CD4-positive, CD25-positive, alpha-beta regulatory T cell (primary cell): ENCODE measurements around the gene ADAM33. TPM values are rescaled to one million over a fixed set of nuclear protein-coding genes. Genes with fewer than 3 reads are reported as not detected.

ENCODE experiments used
- ATAC-seq, 2 donors: fragments of 150-1000 bp; cut with Tn5 transposase; one replicate each; pipeline ENCODE4 v1.10.0; 2021; ENCODE audit warnings: low read depth in 2 of 2, moderate number of reproducible peaks in 2 of 2, moderate library complexity in 1 of 2
- DNase-seq, 3 donors: peaks; one replicate each; pipeline versions ENCODE4 v3.0.0 to v3.0.0-alpha.2; 2012 to 2022; ENCODE audit warnings: mixed read lengths in 1 of 3
- H3K27ac ChIP-seq: one replicate; pipeline ENCODE4 v1.7.0; 2013; ENCODE audit warnings: mild to moderate bottlenecking, low read length; ENCODE audit not compliant: insufficient read depth, poor library complexity, severe bottlenecking
- H3K27me3 ChIP-seq: one replicate; pipeline ENCODE4 v1.7.0; 2013; ENCODE audit warnings: low read length; ENCODE audit not compliant: control insufficient read depth, insufficient read depth
- H3K36me3 ChIP-seq: one replicate; pipeline ENCODE4 v1.7.0; 2013; ENCODE audit warnings: mild to moderate bottlenecking, low read length, moderate library complexity; ENCODE audit not compliant: control insufficient read depth, insufficient read depth
- H3K4me1 ChIP-seq: 2 replicates; pipeline ENCODE4 v1.7.0; 2013; ENCODE audit warnings: mild to moderate bottlenecking, low read length; ENCODE audit not compliant: insufficient read depth, control insufficient read depth, poor library complexity, severe bottlenecking
- H3K4me3 ChIP-seq: one replicate; pipeline ENCODE4 v1.7.0; 2013; ENCODE audit warnings: low read depth, mild to moderate bottlenecking, low read length, moderate library complexity
- H3K9me3 ChIP-seq, 2 experiments: 1 replicate in 1 of 2; 2 replicates in 1 of 2; pipeline ENCODE4 v1.7.0; 2013; ENCODE audit warnings: low read length in 2 of 2, mild to moderate bottlenecking in 1 of 2, moderate library complexity in 1 of 2; ENCODE audit not compliant: control insufficient read depth in 2 of 2
- H3K27ac Mint-ChIP-seq, 3 donors: one replicate each; pipeline ENCODE4 v1.8.0; 2020 to 2022; ENCODE audit warnings: mild to moderate bottlenecking in 3 of 3, mixed read lengths in 3 of 3, moderate library complexity in 2 of 3
- H3K27me3 Mint-ChIP-seq: one replicate; pipeline ENCODE4 v1.8.0; 2022; ENCODE audit warnings: mild to moderate bottlenecking, mixed read lengths
- H3K36me3 Mint-ChIP-seq: one replicate; pipeline ENCODE4 v1.8.0; 2020; ENCODE audit warnings: mixed read lengths
- H3K4me1 Mint-ChIP-seq, 4 donors: one replicate each; pipeline ENCODE4 v1.8.0; 2020 to 2022; ENCODE audit warnings: mixed read lengths in 4 of 4, mild to moderate bottlenecking in 1 of 4
- H3K4me3 Mint-ChIP-seq, 4 donors: one replicate each; pipeline ENCODE4 v1.8.0; 2020 to 2022; ENCODE audit warnings: mild to moderate bottlenecking in 4 of 4, mixed read lengths in 4 of 4, moderate library complexity in 3 of 4
- H3K9me3 Mint-ChIP-seq, 7 donors: one replicate each; pipeline ENCODE4 v1.8.0; 2020 to 2022; ENCODE audit warnings: mixed read lengths in 7 of 7, mild to moderate bottlenecking in 3 of 7, moderate library complexity in 2 of 7
- polyA plus RNA-seq, 4 donors: library from polyadenylated mRNA; unstranded; fragments of 300-500 nt; fragmentation: Illumina TruSeq; gene quantifications; one replicate each; pipeline ENCODE4 v1.2.3, GENCODE V29; 2021
- total RNA-seq: library from RNA; stranded (reverse); gene quantifications from one replicate; pipeline ENCODE4 v1.2.3, GENCODE V29; 2022

The ADAM33 gene
- not detected for total RNA-seq
- not detected for polyA plus RNA-seq

DNA sequence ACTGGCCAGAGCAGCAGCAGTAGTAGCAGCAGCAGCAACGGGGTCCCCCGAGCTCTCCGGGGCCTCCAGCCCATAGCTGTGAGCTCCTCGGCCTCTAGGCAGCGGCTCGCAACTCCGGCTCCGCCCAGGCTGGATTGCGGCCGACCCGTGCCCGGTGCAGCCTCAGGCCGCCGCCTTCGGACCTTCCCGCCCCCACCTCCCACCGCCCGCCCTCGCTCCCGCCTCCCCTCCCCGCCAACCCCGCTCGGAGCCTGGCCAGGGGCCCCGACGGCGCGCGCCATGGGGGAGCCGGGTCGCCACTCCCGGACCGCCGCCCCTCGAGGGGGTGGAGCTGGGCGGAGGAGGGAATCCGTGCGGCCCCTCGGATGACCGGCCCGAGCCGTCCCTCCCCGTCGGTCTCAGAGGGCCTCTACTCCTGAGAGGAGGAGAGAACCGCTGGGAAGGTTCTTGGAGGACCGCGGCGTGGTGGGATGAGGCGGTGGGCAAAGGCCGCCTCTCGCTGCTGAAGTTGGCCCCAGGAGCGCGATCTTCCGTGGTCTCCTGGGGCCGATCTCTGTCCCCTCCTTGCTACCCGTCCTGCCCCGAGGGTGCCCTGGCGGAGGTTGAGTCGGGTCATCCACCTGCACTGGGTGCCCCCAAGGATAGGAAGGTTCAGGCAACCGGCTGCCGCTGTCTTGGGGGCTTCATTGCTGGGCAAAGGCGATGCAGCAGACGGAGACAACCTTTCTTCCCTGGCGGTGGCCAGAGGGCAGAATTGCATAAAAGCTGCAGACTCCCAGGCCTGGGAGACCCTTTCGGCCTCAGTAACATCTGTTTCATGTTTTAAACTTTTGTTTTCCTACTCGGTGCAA, at the start of gene ADAM33:
ADAM33 (minus strand) TSS at position 80 of the 851 bp plus-strand sequence; CDS start at position 74, 6 bp downstream.
- Mint-ChIP-seq H3K27ac (no peak within 1 kb of the TSS), H3K4me1 (peaks cover 0 to 3% (median 0%) of the 10 kb centered on the region in 4 donors), H3K4me3 (no peak within 1 kb of the TSS), H3K27me3 (peaks cover 61% of the 10 kb centered on the region), H3K36me3 (no peaks in the 10 kb centered on the region), H3K9me3 (peaks cover 0 to 1% (median 0%) of the 10 kb centered on the region in 7 donors)
- Histone ChIP-seq H3K36me3 (no peaks in the 10 kb centered on the region), H3K27ac (no peak within 1 kb of the TSS), H3K4me1 (no peaks in the 10 kb centered on the region), H3K27me3 (peaks cover 2% of the 10 kb centered on the region), H3K9me3 (no peaks in the 10 kb centered on the region), H3K4me3 (no peak within 1 kb of the TSS)
- ATAC-seq (no peak), DNase-seq (no peak)

GRCh38 chr20:3730803-3731672, 49.2 kb upstream of the ADAM33 start:
- H3K36me3 ChIP-seq: no peaks in the 10 kb centered on the region
- no peak overlapping the region for H3K4me3 ChIP-seq
- H3K27ac ChIP-seq: no peak overlapping the region
- no peaks in the 10 kb centered on the region for H3K9me3 ChIP-seq
- no peaks in the 10 kb centered on the region for H3K4me1 ChIP-seq
- no peak for DNase-seq
- peaks cover 57% of the 10 kb centered on the region for H3K27me3 Mint-ChIP-seq
- H3K27me3 ChIP-seq: peaks cover 4% of the 10 kb centered on the region
- peaks cover 0 to 5% (median 0%) of the 10 kb centered on the region in 4 donors for H3K4me1 Mint-ChIP-seq
- H3K4me3 Mint-ChIP-seq: no peak overlapping the region
- no peak overlapping the region for H3K27ac Mint-ChIP-seq
- no peak for ATAC-seq
- peaks cover 0 to 3% (median 0%) of the 10 kb centered on the region in 7 donors for H3K9me3 Mint-ChIP-seq
- H3K36me3 Mint-ChIP-seq: peaks cover 5% of the 10 kb centered on the region

DNA sequence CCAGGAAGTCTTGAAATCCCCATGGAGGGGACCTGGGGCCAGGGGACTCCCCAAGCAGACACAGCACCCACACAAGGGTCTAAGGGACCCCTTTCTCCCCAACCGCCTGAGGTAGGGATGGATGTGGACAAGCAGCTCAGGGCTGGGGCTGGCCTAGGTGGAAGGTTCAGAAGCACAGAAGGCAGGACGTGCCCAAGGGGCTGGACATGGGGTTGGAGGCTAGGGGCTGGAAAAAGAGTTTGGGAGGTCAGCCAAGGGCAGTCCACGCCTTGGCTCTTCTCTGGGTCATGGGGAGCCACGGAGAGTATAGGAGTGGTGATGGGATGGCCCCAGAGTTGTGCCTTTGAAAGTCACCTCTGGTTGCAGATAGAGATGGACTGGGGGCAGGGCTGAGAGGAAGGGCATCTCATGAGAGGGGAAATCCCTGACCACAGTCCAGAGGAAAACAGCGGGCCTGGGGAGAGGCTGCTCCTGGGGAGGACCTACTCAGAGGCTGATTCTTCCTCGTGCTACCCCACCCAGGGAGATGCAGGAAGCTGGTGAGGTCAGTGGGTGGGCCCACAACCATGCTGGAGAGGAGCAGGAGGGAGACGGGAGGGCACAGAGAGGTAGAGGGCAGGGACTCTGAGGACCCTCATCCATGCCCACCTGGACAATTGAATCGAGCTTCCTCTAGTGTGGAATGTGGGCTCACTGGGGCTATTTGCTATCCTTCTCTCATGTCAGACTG, 48.2 kb upstream of the ADAM33 start:
- DNase-seq: no peak
- Histone ChIP-seq H3K27me3 (peaks cover 2% of the 10 kb centered on the region), H3K36me3 (no peaks in the 10 kb centered on the region), H3K4me1 (no peaks in the 10 kb centered on the region), H3K4me3 (no peak overlapping the region), H3K27ac (no peak overlapping the region), H3K9me3 (no peaks in the 10 kb centered on the region)
- Mint-ChIP-seq H3K36me3 (peaks cover 5% of the 10 kb centered on the region), H3K4me1 (peaks cover 0 to 5% (median 0%) of the 10 kb centered on the region in 4 donors), H3K27ac (no peak overlapping the region), H3K9me3 (peaks cover 0 to 3% (median 0%) of the 10 kb centered on the region in 7 donors), H3K27me3 (peaks cover 53% of the 10 kb centered on the region), H3K4me3 (no peak overlapping the region)
- ATAC-seq: no peak

DNA sequence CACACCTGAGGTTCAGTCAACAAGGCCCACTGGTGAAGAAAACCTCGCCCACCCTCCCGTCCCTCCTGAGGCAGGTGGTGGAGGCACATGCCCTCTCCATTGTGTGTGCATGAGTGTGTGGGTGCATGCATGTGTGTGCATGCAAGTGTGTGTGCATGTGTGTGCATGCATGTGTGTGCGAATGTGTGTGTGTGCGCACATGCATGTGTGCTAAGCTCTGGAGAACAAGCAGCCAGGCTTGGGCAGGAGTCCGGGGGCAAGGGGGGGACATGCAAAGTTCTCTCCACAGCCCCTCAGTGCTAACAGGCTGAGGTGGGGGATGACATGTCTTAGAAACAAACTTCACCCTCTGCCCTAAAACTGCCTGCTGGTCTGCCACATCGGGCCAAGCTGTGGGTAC, 47.6 kb upstream of the ADAM33 start:
- Histone ChIP-seq H3K9me3 (no peaks in the 10 kb centered on the region), H3K27ac (no peak overlapping the region), H3K36me3 (no peaks in the 10 kb centered on the region), H3K27me3 (peaks cover 2% of the 10 kb centered on the region), H3K4me1 (no peaks in the 10 kb centered on the region), H3K4me3 (no peak overlapping the region)
- DNase-seq (no peak), ATAC-seq (no peak)
- Mint-ChIP-seq H3K27ac (no peak overlapping the region), H3K9me3 (peaks cover 0 to 3% (median 0%) of the 10 kb centered on the region in 7 donors), H3K4me3 (no peak overlapping the region), H3K4me1 (peaks cover 0 to 5% (median 0%) of the 10 kb centered on the region in 4 donors), H3K36me3 (peaks cover 5% of the 10 kb centered on the region), H3K27me3 (peaks cover 53% of the 10 kb centered on the region)

- H3K27ac Mint-ChIP-seq: no peak overlapping the region
- H3K9me3 Mint-ChIP-seq: peaks cover 0 to 3% (median 0%) of the 10 kb centered on the region in 7 donors
- peaks cover 56% of the 10 kb centered on the region for H3K27me3 Mint-ChIP-seq
- Histone ChIP-seq H3K36me3 (no peaks in the 10 kb centered on the region), H3K4me1 (no peaks in the 10 kb centered on the region), H3K27ac (no peak overlapping the region), H3K9me3 (no peaks in the 10 kb centered on the region), H3K27me3 (peaks cover 2% of the 10 kb centered on the region), H3K4me3 (no peak overlapping the region)
- H3K4me3 Mint-ChIP-seq: no peak overlapping the region
- DNase-seq (no peak), ATAC-seq (no peak)
- peaks cover 5% of the 10 kb centered on the region for H3K36me3 Mint-ChIP-seq
- H3K4me1 Mint-ChIP-seq: peaks cover 0 to 5% (median 0%) of the 10 kb centered on the region in 4 donors
Observed at GRCh38 chr20:3728876-3729275, 47.1 kb upstream of the ADAM33 start.

GRCh38 chr20:3728354-3728753, 46.5 kb upstream of the ADAM33 start:
- H3K4me1 ChIP-seq: no peaks in the 10 kb centered on the region
- peaks cover 2% of the 10 kb centered on the region for H3K27me3 ChIP-seq
- Mint-ChIP-seq H3K27me3 (peaks cover 55% of the 10 kb centered on the region), H3K9me3 (peaks cover 0 to 3% (median 0%) of the 10 kb centered on the region in 7 donors), H3K4me1 (peaks cover 0 to 5% (median 0%) of the 10 kb centered on the region in 4 donors), H3K36me3 (peaks cover 5% of the 10 kb centered on the region), H3K27ac (no peak overlapping the region), H3K4me3 (no peak overlapping the region)
- no peaks in the 10 kb centered on the region for H3K9me3 ChIP-seq
- H3K36me3 ChIP-seq: no peaks in the 10 kb centered on the region
- no peak for ATAC-seq
- H3K27ac ChIP-seq: no peak overlapping the region
- no peak overlapping the region for H3K4me3 ChIP-seq
- DNase-seq: no peak

DNA sequence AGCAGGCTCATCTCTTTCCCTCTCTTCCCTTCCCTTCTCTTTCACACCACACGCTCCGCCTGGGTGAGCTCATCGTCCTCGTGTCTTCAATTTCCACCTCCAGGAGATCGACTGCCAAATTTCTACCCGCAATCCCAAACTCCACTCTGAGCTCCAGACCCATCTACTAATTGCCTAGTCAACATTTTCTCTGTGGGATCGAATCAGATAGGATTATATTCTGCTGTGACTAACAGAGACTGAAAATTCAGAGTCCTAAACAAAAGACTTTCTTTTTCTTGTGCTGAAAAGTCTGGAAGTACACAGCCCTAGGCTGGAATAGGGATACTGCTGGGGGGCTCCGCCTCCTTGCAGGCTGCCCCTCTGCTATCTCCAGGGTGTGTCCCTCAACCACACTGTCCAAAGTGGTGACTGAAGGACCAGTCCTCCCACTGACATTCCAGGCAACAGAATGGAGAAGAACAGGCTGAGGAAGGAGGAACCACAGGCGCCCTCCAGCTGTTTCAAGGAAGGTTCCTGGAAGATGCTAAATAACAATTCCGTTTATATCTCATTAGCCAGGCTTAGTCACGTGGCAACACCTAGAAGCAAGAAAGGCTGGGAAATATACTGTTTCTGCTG, 45.7 kb upstream of the ADAM33 start:
- H3K4me1 Mint-ChIP-seq: peaks cover 0 to 5% (median 0%) of the 10 kb centered on the region in 4 donors
- H3K4me1 ChIP-seq: no peaks in the 10 kb centered on the region
- H3K4me3 Mint-ChIP-seq: no peak overlapping the region
- peaks cover 58% of the 10 kb centered on the region for H3K27me3 Mint-ChIP-seq
- peaks cover 2% of the 10 kb centered on the region for H3K27me3 ChIP-seq
- H3K27ac ChIP-seq: no peak overlapping the region
- no peaks in the 10 kb centered on the region for H3K36me3 ChIP-seq
- DNase-seq: no peak
- peaks cover 0 to 3% (median 0%) of the 10 kb centered on the region in 7 donors for H3K9me3 Mint-ChIP-seq
- H3K27ac Mint-ChIP-seq: no peak overlapping the region
- H3K36me3 Mint-ChIP-seq: peaks cover 5% of the 10 kb centered on the region
- no peak for ATAC-seq
- H3K4me3 ChIP-seq: no peak overlapping the region
- no peaks in the 10 kb centered on the region for H3K9me3 ChIP-seq
